GM18520 (cell line): ENCODE measurements around the gene RPP14.
"Not testable (repeated sequence)": the region's sequence is repeated elsewhere in the genome, so short reads cannot be mapped to it uniquely, and the experiment has no call there.

Experiments
- ATAC-seq: cut with Tn5 transposase; IDR thresholded peaks from one replicate; pipeline ENCODE4 v1.9.1; 2021; ENCODE audit not compliant: unreplicated experiment

The RPP14 gene

GRCh38 chr3:58290446-58290845 is 15.6 kb upstream of the RPP14 start:
- ATAC-seq, result not testable (repeated sequence)

- no peak for ATAC-seq
These were observed 14.2 kb upstream of the RPP14 start for GRCh38 chr3:58291671-58292338.

GRCh38 chr3:58292866-58293265 is 13.2 kb upstream of the RPP14 start:
- ATAC-seq, result no peak

GRCh38 chr3:58293516-58293915 is 12.5 kb upstream of the RPP14 start:
- no peak for ATAC-seq

GRCh38 chr3:58296269-58296668 is 9.8 kb upstream of the RPP14 start:
- ATAC-seq, result no peak

GRCh38 chr3:58296843-58297242 is 9.2 kb upstream of the RPP14 start:
- no peak for ATAC-seq

- ATAC-seq, result no peak
These were observed 7.9 kb upstream of the RPP14 start for GRCh38 chr3:58298190-58298589.

- no peak for ATAC-seq
These were observed 7.0 kb upstream of the RPP14 start for GRCh38 chr3:58299075-58299474.

- ATAC-seq, result no peak
These were observed 6.1 kb upstream of the RPP14 start for GRCh38 chr3:58299839-58300516.

- no peak for ATAC-seq
These were observed 1.7 kb downstream of the RPP14 start for GRCh38 chr3:58307639-58308215.

- ATAC-seq, result no peak
These were observed 2.7 kb downstream of the RPP14 start for GRCh38 chr3:58308728-58309127.

- ATAC-seq, result no peak
These were observed 11.8 kb downstream of the RPP14 start for GRCh38 chr3:58317811-58318210.

GRCh38 chr3:58321791-58322190 is 15.7 kb downstream of the RPP14 start:
- no peak for ATAC-seq

- ATAC-seq, result no peak
These were observed 16.7 kb downstream of the RPP14 start for GRCh38 chr3:58322793-58323192.

- no peak for ATAC-seq
These were observed 17.7 kb downstream of the RPP14 start for GRCh38 chr3:58323529-58324390.

- no peak for ATAC-seq
These were observed 18.6 kb downstream of the RPP14 start for GRCh38 chr3:58324391-58325390.

GRCh38 chr3:58325525-58325992 is 19.5 kb downstream of the RPP14 start:
- ATAC-seq, result no peak

GRCh38 chr3:58326267-58326900 is 20.3 kb downstream of the RPP14 start:
- ATAC-seq, result no peak

GRCh38 chr3:58329150-58329921 is 23.3 kb downstream of the RPP14 start:
- no peak for ATAC-seq
